IMR-90 (cell line): ENCODE data around the gene LRRC4C. TPM values are rescaled to one million over a fixed set of nuclear protein-coding genes. Genes with fewer than 3 reads are reported as not detected.

Source experiments
- ATAC-seq: fragments of 200-7000 bp; cut with Tn5 transposase; 2 replicates; pipeline ENCODE4 v1.9.1; 2020; ENCODE audit warnings: low read depth, mild to moderate bottlenecking, moderate library complexity
- BruUV-seq: library from RNA; stranded (reverse); fragments of 400-500 nt; replicated peaks from 2 replicates; lab custom pipeline; 2021; lab: Mats Ljungman, UMichigan
- CTCF ChIA-PET: fragments of 300-600 bp; formaldehyde crosslinking; extraction: SDS; loops from one replicate; lab custom pipeline; 2021; ENCODE audit warnings: antibody characterized with exemption; lab: Yijun Ruan, JAX
- POLR2A ChIA-PET: fragments of 300-600 bp; sonication (Branson Sonifier 250); formaldehyde crosslinking; loops from one replicate; lab custom pipeline; 2022; ENCODE audit warnings: antibody characterized with exemption; ENCODE audit not compliant: unreplicated experiment; lab: Charles Lee
- DNase-seq: peaks from one replicate; pipeline ENCODE4 v3.0.0; 2013
- H2AFZ ChIP-seq: replicated peaks from 2 replicates; pipeline ENCODE3; 2013; ENCODE audit warnings: low read length, mild to moderate bottlenecking; ENCODE audit not compliant: poor library complexity
- H2AK5ac ChIP-seq: 2 replicates; pipeline ENCODE4 v1.6.1; 2013; ENCODE audit warnings: low read depth, low read length, inconsistent platforms
- H2AK9ac ChIP-seq: replicated peaks from 2 replicates; pipeline ENCODE3; 2013; ENCODE audit warnings: mild to moderate bottlenecking, low read depth, low read length, moderate library complexity; ENCODE audit not compliant: poor library complexity
- H2BK120ac ChIP-seq: 2 replicates; pipeline ENCODE4 v1.6.1; 2013; ENCODE audit warnings: low read depth, low read length, inconsistent platforms
- H2BK15ac ChIP-seq: 3 replicates; pipeline ENCODE4 v1.6.1; 2013; ENCODE audit warnings: low read depth, low read length, inconsistent platforms
- H2BK20ac ChIP-seq: 2 replicates; pipeline ENCODE4 v1.6.1; 2013; ENCODE audit warnings: low read depth, mild to moderate bottlenecking, inconsistent platforms, low read length, moderate library complexity
- H2BK5ac ChIP-seq: 2 replicates; pipeline ENCODE4 v1.6.1; 2013; ENCODE audit warnings: mild to moderate bottlenecking, low read depth, low read length, inconsistent platforms; ENCODE audit not compliant: poor library complexity, severe bottlenecking
- H3K14ac ChIP-seq: replicated peaks from 2 replicates; pipeline ENCODE4 v1.6.1; 2013; ENCODE audit warnings: low read depth, low read length, inconsistent platforms
- H3K18ac ChIP-seq: 2 replicates; pipeline ENCODE4 v1.6.1; 2013; ENCODE audit warnings: low read depth, low read length, control low read depth
- H3K23ac ChIP-seq: 2 replicates; pipeline ENCODE4 v1.6.1; 2013; ENCODE audit warnings: low read depth, low read length, inconsistent platforms
- H3K27ac ChIP-seq: 2 replicates; pipeline ENCODE4 v1.5.1; 2013; ENCODE audit warnings: mild to moderate bottlenecking, control low read depth, low read length; ENCODE audit not compliant: insufficient read depth
- H3K27me3 ChIP-seq: 2 replicates; pipeline ENCODE4 v1.6.1; 2013; ENCODE audit warnings: low read length; ENCODE audit not compliant: control insufficient read depth, insufficient read depth
- H3K36me3 ChIP-seq: 2 replicates; pipeline ENCODE4 v1.6.1; 2013; ENCODE audit warnings: low read length, mixed read lengths; ENCODE audit not compliant: control insufficient read depth, insufficient read depth
- H3K4ac ChIP-seq: 2 replicates; pipeline ENCODE4 v1.6.1; 2013; ENCODE audit warnings: low read depth, low read length, inconsistent platforms
- H3K4me1 ChIP-seq: 2 replicates; pipeline ENCODE4 v1.6.1; 2013; ENCODE audit warnings: low read length, mixed read lengths; ENCODE audit not compliant: control insufficient read depth, insufficient read depth
- H3K4me2 ChIP-seq: 2 replicates; pipeline ENCODE4 v1.6.1; 2013; ENCODE audit warnings: low read depth, mild to moderate bottlenecking, control low read depth, low read length, moderate library complexity
- H3K4me3 ChIP-seq: 2 replicates; pipeline ENCODE4 v1.5.1; 2013; ENCODE audit warnings: low read depth, mild to moderate bottlenecking, control low read depth, low read length, moderate library complexity; ENCODE audit not compliant: insufficient read depth
- H3K56ac ChIP-seq: 2 replicates; pipeline ENCODE4 v1.6.1; 2013; ENCODE audit warnings: low read length, inconsistent platforms; ENCODE audit not compliant: insufficient read depth; ENCODE audit errors: extremely low read depth
- H3K79me1 ChIP-seq, 2 experiments: 2 replicates each; pipeline ENCODE4 v1.6.1; 2013; ENCODE audit warnings: low read length in 2 of 2, inconsistent platforms in 1 of 2, low read depth in 1 of 2
- H3K9ac ChIP-seq: 2 replicates; pipeline ENCODE4 v1.6.1; 2013; ENCODE audit warnings: low read depth, low read length, control low read depth
- H3K9me1 ChIP-seq: 2 replicates; pipeline ENCODE4 v1.6.1; 2013; ENCODE audit warnings: low read length, inconsistent platforms; ENCODE audit not compliant: insufficient read depth
- H3K9me3 ChIP-seq: 2 replicates; pipeline ENCODE4 v1.6.1; 2013; ENCODE audit warnings: low read length; ENCODE audit not compliant: control insufficient read depth, insufficient read depth
- H4K20me1 ChIP-seq: 2 replicates; pipeline ENCODE4 v1.6.1; 2013; ENCODE audit warnings: low read length, inconsistent platforms; ENCODE audit not compliant: insufficient read depth
- H4K5ac ChIP-seq: 2 replicates; pipeline ENCODE4 v1.6.1; 2013; ENCODE audit warnings: mild to moderate bottlenecking, low read depth, low read length, control low read depth
- H4K8ac ChIP-seq, 2 experiments: 2 replicates each; pipeline ENCODE4 v1.6.1; 2013; ENCODE audit warnings: low read depth in 2 of 2, low read length in 2 of 2, control low read depth in 1 of 2, inconsistent platforms in 1 of 2
- H4K91ac ChIP-seq: 2 replicates; pipeline ENCODE4 v1.6.1; 2013; ENCODE audit warnings: low read depth, low read length, inconsistent platforms; ENCODE audit not compliant: insufficient read depth
- BHLHE40 ChIP-seq: fragments of 150-350 bp; IDR thresholded peaks from 2 replicates; pipeline ENCODE4 v1.6.1; 2016; ENCODE audit warnings: mild to moderate bottlenecking, low read depth, low read length
- CHD1 ChIP-seq: IDR thresholded peaks from 2 replicates; pipeline ENCODE4 v1.6.1; 2012; ENCODE audit warnings: low read depth, low read length, improper control_type of control experiment
- CTCF ChIP-seq: conservative IDR thresholded peaks from 2 replicates; pipeline ENCODE4 v1.5.1; 2012; ENCODE audit warnings: mild to moderate bottlenecking, low read depth, low read length, improper control_type of control experiment
- ELK1 ChIP-seq: fragments of 150-350 bp; IDR thresholded peaks from 2 replicates; pipeline ENCODE4 v1.6.1; 2016; ENCODE audit warnings: low read depth, mild to moderate bottlenecking, low read length, moderate library complexity, borderline replicate concordance
- FOS ChIP-seq: fragments of 150-350 bp; IDR thresholded peaks from 2 replicates; pipeline ENCODE4 v1.6.1; 2016; ENCODE audit warnings: low read depth, low read length
- MAFK ChIP-seq: IDR thresholded peaks from 2 replicates; pipeline ENCODE4 v1.6.1; 2012; ENCODE audit warnings: low read depth, low read length, improper control_type of control experiment
- MAZ ChIP-seq: IDR thresholded peaks from 2 replicates; pipeline ENCODE4 v1.6.1; 2012; ENCODE audit warnings: low read depth, mild to moderate bottlenecking, low read length, improper control_type of control experiment, moderate library complexity, borderline replicate concordance
- MXI1 ChIP-seq: IDR thresholded peaks from 2 replicates; pipeline ENCODE4 v1.6.1; 2012; ENCODE audit warnings: low read depth, mild to moderate bottlenecking, low read length, moderate library complexity, borderline replicate concordance
- NFE2L2 ChIP-seq: fragments of 150-350 bp; IDR thresholded peaks from 2 replicates; pipeline ENCODE4 v1.6.1; 2016; ENCODE audit warnings: low read depth, mild to moderate bottlenecking, low read length
- POLR2A ChIP-seq: IDR thresholded peaks from 2 replicates; pipeline ENCODE4 v1.6.1; 2012; ENCODE audit warnings: mild to moderate bottlenecking, low read depth, low read length
- RAD21 ChIP-seq: IDR thresholded peaks from 2 replicates; pipeline ENCODE4 v1.6.1; 2012; ENCODE audit warnings: low read length, improper control_type of control experiment
- RCOR1 ChIP-seq: IDR thresholded peaks from 2 replicates; pipeline ENCODE4 v1.6.1; 2012; ENCODE audit warnings: mild to moderate bottlenecking, low read length, improper control_type of control experiment; ENCODE audit not compliant: insufficient replicate concordance
- RFX5 ChIP-seq: IDR thresholded peaks from 2 replicates; pipeline ENCODE4 v1.8.0; 2012; ENCODE audit warnings: low read depth, mild to moderate bottlenecking, low read length, moderate library complexity
- SMC3 ChIP-seq: fragments of 150-350 bp; IDR thresholded peaks from 2 replicates; pipeline ENCODE4 v1.6.1; 2016; ENCODE audit warnings: low read depth, mild to moderate bottlenecking, antibody characterized with exemption, low read length, moderate library complexity
- USF2 ChIP-seq: fragments of 150-350 bp; IDR thresholded peaks from 2 replicates; pipeline ENCODE4 v1.6.1; 2017; ENCODE audit warnings: mild to moderate bottlenecking, antibody characterized with exemption, low read length, low read depth
- WGBS, 2 experiments: methylation state at CpG; one replicate each; pipeline versions ENCODE4 v1.1.5 to v1.1.7; 2013; ENCODE audit warnings: missing lambda C conversion rate in 2 of 2; ENCODE audit not compliant: insufficient read length in 1 of 2; ENCODE audit errors: extremely low coverage in 2 of 2; 5-methylcytosine and 5-hydroxymethylcytosine counted together
- dilution Hi-C: fragments of 300-500 bp; cut with HindIII; formaldehyde crosslinking; loops from one replicate; pipeline ENCODE4 v1.14.3; 2018; ENCODE audit warnings: low sequenced_read_pairs; ENCODE audit not compliant: unreplicated experiment
- in situ Hi-C: fragments of 300-500 bp; cut with MboI; formaldehyde crosslinking; loops from 3 replicates; pipeline ENCODE4 v1.14.3; 2019; ENCODE audit warnings: low sequenced_read_pairs, inconsistent platforms, mixed read lengths
- intact Hi-C: fragments of 100-400 bp; cut with micrococcal nuclease; formaldehyde crosslinking; loops from 2 replicates; pipeline ENCODE4 v1.10.0; 2022
- polyA plus RNA-seq, 3 experiments: library from polyadenylated mRNA; depleted of rRNA; stranded (reverse); fragments of >200 nt; gene quantifications; 2 replicates each; pipeline ENCODE4 v1.2.3, GENCODE V29; 2012; ENCODE audit warnings: low replicate concordance in 1 of 3
- total RNA-seq: library from RNA; depleted of rRNA; stranded (reverse); fragments of >200 nt; gene quantifications from 2 replicates; pipeline ENCODE4 v1.2.3, GENCODE V29; 2012

Gene LRRC4C
- total and polyA plus RNA-seq, 2 of the 4 experiments (the other 2 are of a cell fraction): under 0.01 to 0.03 TPM

GRCh38 chr11:41456269-41456668, 3.2 kb downstream of the LRRC4C start:
- in situ Hi-C loops (loop anchor here (25.0 kb wide), 1 partner anchor 1831 kb away; no protein-coding TSS in a partner anchor), dilution Hi-C loops (no loop called here), intact Hi-C loops (no loop called here)
- Histone ChIP-seq H2AK9ac (no peak overlapping the region), H2BK120ac (no peak overlapping the region), H3K23ac (no peak overlapping the region), H2BK5ac (no peak overlapping the region), H4K20me1 (no peaks in the 10 kb centered on the region), H2AK5ac (no peak overlapping the region), H3K4me3 (no peak overlapping the region), H3K27ac (no peak overlapping the region), H3K9ac (no peak overlapping the region), H3K79me1 (no peaks in the 10 kb centered on the region), H2BK15ac (no peak overlapping the region), H3K18ac (no peak overlapping the region), H3K27me3 (no peaks in the 10 kb centered on the region), H3K36me3 (no peaks in the 10 kb centered on the region), H4K5ac (no peak overlapping the region), H3K4ac (no peak overlapping the region), H3K14ac (no peak overlapping the region), H3K9me3 (no peaks in the 10 kb centered on the region), H3K4me2 (no peak overlapping the region), H2AFZ (no peak overlapping the region), H3K4me1 (no peaks in the 10 kb centered on the region), H4K8ac (no peak overlapping the region), H3K56ac (no peak overlapping the region), H3K9me1 (no peaks in the 10 kb centered on the region), H2BK20ac (no peak overlapping the region), H4K91ac (no peak overlapping the region)
- WGBS, 2 experiments: no CpG with 5 or more reads among the region's 1 CpG
- TF ChIP-seq MAFK: no peak
- TF ChIP-seq RAD21: no peak
- TF ChIP-seq POLR2A: no peak
- TF ChIP-seq NFE2L2: no peak
- TF ChIP-seq MXI1: no peak
- TF ChIP-seq MAZ: no peak
- TF ChIP-seq RFX5: no peak
- no peak for TF ChIP-seq USF2
- no peak for TF ChIP-seq CTCF
- no peak for TF ChIP-seq CHD1
- no peak for TF ChIP-seq RCOR1
- no peak for TF ChIP-seq BHLHE40
- no peak for TF ChIP-seq ELK1
- TF ChIP-seq FOS: no peak
- TF ChIP-seq SMC3: no peak
- ATAC-seq (no peak), DNase-seq (no peak)
- BruUV-seq: no TSS peak
- ChIA-PET POLR2A (no interaction called here), CTCF (interaction anchor here (0.6 to 0.7 kb wide), 2 partner anchors 25 to 1822 kb away, joined by 3 read pairs; no protein-coding TSS in a partner anchor)
